Measurements from ENCODE around the gene HIVEP2. TPM values are rescaled to one million over a fixed set of nuclear protein-coding genes. Genes with fewer than 3 reads are reported as not detected.

HIVEP2 gene
- total RNA-seq, 1 donor from 2014 or later = 3.5 TPM

- TF ChIP-seq CTCF (conservative IDR thresholded peaks at IDR 0.05) = no peak
- Mint-ChIP-seq H3K27me3 (ENCODE audit: low read depth) (no peaks in the 10 kb centered on the region), H3K4me1 (no peaks in the 10 kb centered on the region), H3K27ac (ENCODE audit: unreplicated experiment) (no peak overlapping the region), H3K36me3 (ENCODE audit: low read depth) (no peaks in the 10 kb centered on the region), H3K4me3 (no peak overlapping the region), H3K9me3 (no peaks in the 10 kb centered on the region)
- DNase-seq (ENCODE audit: low read depth, low spot score) = no peak
Measured at GRCh38 chr6:142800240-142800639, 144.7 kb downstream of the HIVEP2 start.

- no peak for TF ChIP-seq CTCF (conservative IDR thresholded peaks at IDR 0.05)
- no peak for DNase-seq (ENCODE audit: low read depth, low spot score)
- no peaks in the 10 kb centered on the region for H3K9me3 Mint-ChIP-seq
- no peak overlapping the region for H3K4me3 Mint-ChIP-seq
- no peak overlapping the region for H3K27ac Mint-ChIP-seq (ENCODE audit: unreplicated experiment)
- H3K36me3 Mint-ChIP-seq (ENCODE audit: low read depth) = no peaks in the 10 kb centered on the region
- no peaks in the 10 kb centered on the region for H3K4me1 Mint-ChIP-seq
- no peaks in the 10 kb centered on the region for H3K27me3 Mint-ChIP-seq (ENCODE audit: low read depth)
Measured at GRCh38 chr6:142799639-142800038, 145.3 kb downstream of the HIVEP2 start.

- no peaks in the 10 kb centered on the region for H3K36me3 Mint-ChIP-seq (ENCODE audit: low read depth)
- no peaks in the 10 kb centered on the region for H3K9me3 Mint-ChIP-seq
- no peak overlapping the region for H3K4me3 Mint-ChIP-seq
- H3K27ac Mint-ChIP-seq (ENCODE audit: unreplicated experiment) = no peak overlapping the region
- no peak for DNase-seq (ENCODE audit: low read depth, low spot score)
- no peaks in the 10 kb centered on the region for H3K27me3 Mint-ChIP-seq (ENCODE audit: low read depth)
- TF ChIP-seq CTCF (conservative IDR thresholded peaks at IDR 0.05) = no peak
- no peaks in the 10 kb centered on the region for H3K4me1 Mint-ChIP-seq
Measured at GRCh38 chr6:142797159-142797558, 147.8 kb downstream of the HIVEP2 start.

GRCh38 chr6:142796571-142796970, 148.4 kb downstream of the HIVEP2 start:
- TF ChIP-seq CTCF (conservative IDR thresholded peaks at IDR 0.05) = no peak
- H3K4me3 Mint-ChIP-seq = no peak overlapping the region
- H3K4me1 Mint-ChIP-seq = no peaks in the 10 kb centered on the region
- no peak overlapping the region for H3K27ac Mint-ChIP-seq (ENCODE audit: unreplicated experiment)
- no peaks in the 10 kb centered on the region for H3K36me3 Mint-ChIP-seq (ENCODE audit: low read depth)
- no peaks in the 10 kb centered on the region for H3K9me3 Mint-ChIP-seq
- no peak for DNase-seq (ENCODE audit: low read depth, low spot score)
- no peaks in the 10 kb centered on the region for H3K27me3 Mint-ChIP-seq (ENCODE audit: low read depth)

- H3K27me3 Mint-ChIP-seq (ENCODE audit: low read depth) = no peaks in the 10 kb centered on the region
- H3K4me1 Mint-ChIP-seq = no peaks in the 10 kb centered on the region
- no peaks in the 10 kb centered on the region for H3K9me3 Mint-ChIP-seq
- H3K36me3 Mint-ChIP-seq (ENCODE audit: low read depth) = no peaks in the 10 kb centered on the region
- H3K4me3 Mint-ChIP-seq = no peak overlapping the region
- no peak overlapping the region for H3K27ac Mint-ChIP-seq (ENCODE audit: unreplicated experiment)
- DNase-seq (ENCODE audit: low read depth, low spot score) = no peak
- no peak for TF ChIP-seq CTCF (conservative IDR thresholded peaks at IDR 0.05)
Measured at GRCh38 chr6:142796024-142796423, 149.0 kb downstream of the HIVEP2 start.

GRCh38 chr6:142794424-142794823, 150.6 kb downstream of the HIVEP2 start:
- no peaks in the 10 kb centered on the region for H3K9me3 Mint-ChIP-seq
- H3K4me1 Mint-ChIP-seq = no peaks in the 10 kb centered on the region

More at GRCh38 chr6:142794424-142794823, 150.6 kb downstream of the HIVEP2 start:
- no peaks in the 10 kb centered on the region for H3K27me3 Mint-ChIP-seq (ENCODE audit: low read depth)
- DNase-seq (ENCODE audit: low read depth, low spot score) = no peak
- H3K4me3 Mint-ChIP-seq = no peak overlapping the region
- TF ChIP-seq CTCF (conservative IDR thresholded peaks at IDR 0.05) = no peak
- H3K27ac Mint-ChIP-seq (ENCODE audit: unreplicated experiment) = no peak overlapping the region
- H3K36me3 Mint-ChIP-seq (ENCODE audit: low read depth) = no peaks in the 10 kb centered on the region
